ENCODE measurements around the gene SDK1.

Gene SDK1

GRCh38 chr7:4269086-4269485 lies 968.0 kb downstream of the SDK1 start:
- FAIRE-seq = no peak

- no peak for FAIRE-seq
These were observed 968.7 kb downstream of the SDK1 start for GRCh38 chr7:4269746-4270145.

- no peak for FAIRE-seq
These were observed 969.2 kb downstream of the SDK1 start for GRCh38 chr7:4270268-4270667.

GRCh38 chr7:4270941-4271715 lies 970.1 kb downstream of the SDK1 start:
- FAIRE-seq = no peak

- FAIRE-seq = no peak
These were observed 970.6 kb downstream of the SDK1 start for GRCh38 chr7:4271716-4272015.

GRCh38 chr7:4272141-4272540 lies 971.1 kb downstream of the SDK1 start:
- no peak for FAIRE-seq

- FAIRE-seq = no peak
These were observed 972.6 kb downstream of the SDK1 start for GRCh38 chr7:4273566-4274230.

- FAIRE-seq = no peak
These were observed 973.2 kb downstream of the SDK1 start for GRCh38 chr7:4274286-4274685.

- no peak for FAIRE-seq
These were observed 976.9 kb downstream of the SDK1 start for GRCh38 chr7:4277936-4278335.

- FAIRE-seq = no peak
These were observed 978.2 kb downstream of the SDK1 start for GRCh38 chr7:4279216-4279615.

GRCh38 chr7:4281231-4281993 lies 980.4 kb downstream of the SDK1 start:
- no peak for FAIRE-seq

GRCh38 chr7:4282434-4283223 lies 981.6 kb downstream of the SDK1 start:
- FAIRE-seq = no peak

GRCh38 chr7:4286351-4286750 lies 985.3 kb downstream of the SDK1 start:
- no peak for FAIRE-seq

GRCh38 chr7:4288791-4289394 lies 987.8 kb downstream of the SDK1 start:
- no peak for FAIRE-seq

- FAIRE-seq = no peak
These were observed 996.3 kb downstream of the SDK1 start for GRCh38 chr7:4297165-4297917.

GRCh38 chr7:4297918-4298219 lies 996.8 kb downstream of the SDK1 start:
- FAIRE-seq = no peak

GRCh38 chr7:4299431-4299830 lies 998.4 kb downstream of the SDK1 start:
- FAIRE-seq = no peak

- FAIRE-seq = no peak
These were observed 1001.3 kb downstream of the SDK1 start for GRCh38 chr7:4302203-4302905.

- FAIRE-seq = no peak
These were observed 1006.5 kb downstream of the SDK1 start for GRCh38 chr7:4307316-4308204.

GRCh38 chr7:4308205-4308590 lies 1007.1 kb downstream of the SDK1 start:
- FAIRE-seq = no peak
